WTC11 (cell line): ENCODE data around the gene MACF1. TPM values are rescaled to one million over a fixed set of nuclear protein-coding genes. Genes with fewer than 3 reads are reported as not detected.

Experiments
- ATAC-seq: fragments of 200-7000 bp; cut with Tn5 transposase; 2 replicates; pipeline ENCODE4 v1.10.0; 2021; ENCODE audit warnings: mild to moderate bottlenecking, moderate library complexity
- CTCF ChIA-PET: fragments of 300-600 bp; sonication (Branson Sonifier 250); formaldehyde crosslinking; loops from one replicate; lab custom pipeline; 2021; ENCODE audit warnings: antibody characterized with exemption; lab: Charles Lee
- POLR2A ChIA-PET: fragments of 350-600 bp; sonication (Branson Sonifier 250); formaldehyde crosslinking; loops from one replicate; lab custom pipeline; 2021; ENCODE audit warnings: antibody characterized with exemption; lab: Charles Lee
- DNase-seq: peaks from one replicate; pipeline ENCODE4 v3.0.0; 2021; ENCODE audit warnings: low spot score
- H3K27ac Mint-ChIP-seq: 2 replicates; pipeline ENCODE4 v1.8.0; 2021; ENCODE audit warnings: mixed read lengths
- H3K27me3 Mint-ChIP-seq: 2 replicates; pipeline ENCODE4 v1.8.0; 2021; ENCODE audit warnings: low read depth, mild to moderate bottlenecking, moderate library complexity, mixed read lengths
- H3K36me3 Mint-ChIP-seq: 2 replicates; pipeline ENCODE4 v1.8.0; 2021; ENCODE audit warnings: mixed read lengths
- H3K4me1 Mint-ChIP-seq: 2 replicates; pipeline ENCODE4 v1.8.0; 2022; ENCODE audit warnings: mixed read lengths
- H3K4me3 Mint-ChIP-seq: 2 replicates; pipeline ENCODE4 v1.8.0; 2021; ENCODE audit warnings: mild to moderate bottlenecking, moderate library complexity, mixed read lengths
- H3K9me3 Mint-ChIP-seq: 2 replicates; pipeline ENCODE4 v1.8.0; 2021; ENCODE audit warnings: mixed read lengths
- ATF1 ChIP-seq: sonication (generic); formaldehyde crosslinking; IDR thresholded peaks from 2 replicates; pipeline ENCODE4 v1.8.1; 2023; ENCODE audit warnings: mild to moderate bottlenecking, moderate library complexity, missing genetic modification reagents
- CREM ChIP-seq: sonication (generic); formaldehyde crosslinking; IDR thresholded peaks from 2 replicates; pipeline ENCODE4 v1.8.1; 2022; ENCODE audit warnings: mild to moderate bottlenecking, missing genetic modification reagents, moderate library complexity
- ELF4 ChIP-seq: sonication (generic); formaldehyde crosslinking; IDR thresholded peaks from 2 replicates; pipeline ENCODE4 v1.8.1; 2022; ENCODE audit warnings: low read depth, mild to moderate bottlenecking, moderate library complexity, missing genetic modification reagents
- ESRRA ChIP-seq: sonication (generic); formaldehyde crosslinking; IDR thresholded peaks from 2 replicates; pipeline ENCODE4 v1.8.1; 2022; ENCODE audit warnings: mild to moderate bottlenecking, missing genetic modification reagents, borderline replicate concordance
- FOXJ3 ChIP-seq: sonication (generic); formaldehyde crosslinking; IDR thresholded peaks from 2 replicates; pipeline ENCODE4 v1.9.0; 2021; ENCODE audit warnings: missing genetic modification reagents, mild to moderate bottlenecking, borderline replicate concordance
- GRHL2 ChIP-seq: fragments of 250-450 bp; sonication (Bioruptor Pico); IDR thresholded peaks from 2 replicates; pipeline ENCODE4 v1.8.0; 2022; ENCODE audit warnings: mild to moderate bottlenecking, moderate library complexity; ENCODE audit not compliant: insufficient replicate concordance, severe bottlenecking
- JUN ChIP-seq: sonication (generic); formaldehyde crosslinking; IDR thresholded peaks from 2 replicates; pipeline ENCODE4 v1.8.0; 2023; ENCODE audit warnings: mild to moderate bottlenecking, missing genetic modification reagents
- MXD4 ChIP-seq: fragments of 250-450 bp; sonication (Bioruptor Pico); IDR thresholded peaks from 2 replicates; pipeline ENCODE4 v1.8.0; 2021; ENCODE audit warnings: mild to moderate bottlenecking, moderate library complexity, borderline replicate concordance
- MYBL2 ChIP-seq: sonication (generic); formaldehyde crosslinking; IDR thresholded peaks from 2 replicates; pipeline ENCODE4 v1.8.1; 2023; ENCODE audit warnings: mild to moderate bottlenecking, moderate library complexity, missing genetic modification reagents
- NR1H2 ChIP-seq: sonication (generic); formaldehyde crosslinking; IDR thresholded peaks from 2 replicates; pipeline ENCODE4 v1.9.0; 2021; ENCODE audit warnings: mild to moderate bottlenecking, moderate library complexity, missing genetic modification reagents
- PRRX2 ChIP-seq: fragments of 250-450 bp; sonication (Bioruptor Pico); IDR thresholded peaks from 2 replicates; pipeline ENCODE4 v1.8.0; 2021; ENCODE audit warnings: mild to moderate bottlenecking
- RELA ChIP-seq: sonication (generic); formaldehyde crosslinking; IDR thresholded peaks from 2 replicates; pipeline ENCODE4 v1.8.1; 2022; ENCODE audit warnings: missing genetic modification reagents, mild to moderate bottlenecking, borderline replicate concordance
- SMAD3 ChIP-seq: sonication (generic); formaldehyde crosslinking; IDR thresholded peaks from 2 replicates; pipeline ENCODE4 v1.8.0; 2022; ENCODE audit warnings: missing genetic modification reagents, mild to moderate bottlenecking, borderline replicate concordance
- TEAD1 ChIP-seq: sonication (generic); formaldehyde crosslinking; IDR thresholded peaks from 2 replicates; pipeline ENCODE4 v1.8.0; 2022; ENCODE audit warnings: mild to moderate bottlenecking, missing genetic modification reagents
- TP53 ChIP-seq: sonication (generic); formaldehyde crosslinking; IDR thresholded peaks from 2 replicates; pipeline ENCODE4 v1.8.1; 2023; ENCODE audit warnings: mild to moderate bottlenecking, missing genetic modification reagents
- ZNF219 ChIP-seq: sonication (generic); formaldehyde crosslinking; IDR thresholded peaks from 2 replicates; pipeline ENCODE4 v1.8.0; 2023; ENCODE audit warnings: missing genetic modification reagents, mild to moderate bottlenecking, borderline replicate concordance
- ZNF232 ChIP-seq: sonication (generic); formaldehyde crosslinking; IDR thresholded peaks from 2 replicates; pipeline ENCODE4 v1.8.0; 2022; ENCODE audit warnings: mild to moderate bottlenecking, missing genetic modification reagents
- ZNF317 ChIP-seq: sonication (generic); formaldehyde crosslinking; IDR thresholded peaks from 2 replicates; pipeline ENCODE4 v1.8.1; 2023; ENCODE audit warnings: low read depth, mild to moderate bottlenecking, moderate library complexity, missing genetic modification reagents, borderline replicate concordance
- ZNF416 ChIP-seq: fragments of 250-450 bp; sonication (Bioruptor Pico); IDR thresholded peaks from 2 replicates; pipeline ENCODE4 v1.9.0; 2021; ENCODE audit warnings: mild to moderate bottlenecking, inconsistent platforms
- ZNF671 ChIP-seq: fragments of 250-450 bp; sonication (Bioruptor Pico); IDR thresholded peaks from 2 replicates; pipeline ENCODE4 v1.8.0; 2021; ENCODE audit warnings: mild to moderate bottlenecking
- total RNA-seq: library from RNA; stranded (reverse); gene quantifications from 3 replicates; pipeline ENCODE4 v1.2.3, GENCODE V29; 2021
- TF ChIP-seq, protein P1 (sequence below): fragments of 250-450 bp; sonication (Bioruptor Pico); IDR thresholded peaks from 2 replicates; pipeline ENCODE4 v1.9.0; 2021; ENCODE audit warnings: mild to moderate bottlenecking
- TF ChIP-seq, protein P2 (sequence below): fragments of 250-450 bp; sonication (Bioruptor Pico); conservative IDR thresholded peaks from 2 replicates; pipeline ENCODE4 v1.9.0; 2021; ENCODE audit warnings: mild to moderate bottlenecking
- TF ChIP-seq, protein P3 (sequence below): sonication (generic); formaldehyde crosslinking; IDR thresholded peaks from 2 replicates; pipeline ENCODE4 v1.8.1; 2022; ENCODE audit warnings: low read depth, mild to moderate bottlenecking, moderate library complexity, missing genetic modification reagents, borderline replicate concordance
- TF ChIP-seq, protein P4 (sequence below): fragments of 250-450 bp; sonication (Bioruptor Pico); IDR thresholded peaks from 2 replicates; pipeline ENCODE4 v1.9.0; 2021; ENCODE audit warnings: moderate library complexity, mild to moderate bottlenecking, inconsistent platforms, borderline replicate concordance
- TF ChIP-seq, protein P5 (sequence below): sonication (generic); formaldehyde crosslinking; IDR thresholded peaks from 2 replicates; pipeline ENCODE4 v1.8.0; 2023; ENCODE audit warnings: mild to moderate bottlenecking, missing genetic modification reagents
- TF ChIP-seq, protein P6 (sequence below): fragments of 250-450 bp; sonication (Bioruptor Pico); IDR thresholded peaks from 2 replicates; pipeline ENCODE4 v2.1.2; 2022; ENCODE audit warnings: mild to moderate bottlenecking, moderate library complexity

The MACF1 gene
- total RNA-seq, 1 experiment from 2014 or later: 327 TPM

DNA sequence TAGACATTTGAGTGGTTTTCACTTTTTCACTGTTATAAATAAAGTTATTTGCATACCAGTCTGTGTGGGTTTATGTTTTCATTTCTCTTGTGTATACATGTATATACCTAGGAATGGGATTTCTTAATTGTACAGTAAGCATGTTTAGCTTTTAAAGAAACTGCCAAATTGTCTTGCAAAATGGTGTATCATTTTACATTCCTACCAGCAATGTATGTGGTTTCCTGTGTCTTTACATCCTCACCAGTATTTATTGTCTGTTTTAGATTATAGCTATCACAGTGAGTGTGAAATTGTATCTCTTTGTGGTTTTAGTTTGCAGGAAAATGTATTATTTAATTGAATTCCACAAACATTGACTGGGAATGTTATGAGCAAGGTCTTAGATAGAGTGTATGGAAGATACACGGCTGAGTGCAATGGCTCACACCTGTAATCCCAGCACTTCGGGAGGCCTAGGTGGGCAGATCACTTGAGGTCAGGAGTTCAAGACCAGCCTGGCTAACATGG, 57.3 kb downstream of the MACF1 start:
- CTCF ChIA-PET: interaction anchor here (1.4 to 2.6 kb wide), 2 partner anchors 70 to 163 kb away, joined by 7 to 8 read pairs; no protein-coding TSS in a partner anchor
- H3K4me3 Mint-ChIP-seq: no peak overlapping the region
- no peak for TF ChIP-seq GRHL2
- no peak for TF ChIP-seq RELA (CRISPR knock-in tag)
- TF ChIP-seq, protein P1, sequence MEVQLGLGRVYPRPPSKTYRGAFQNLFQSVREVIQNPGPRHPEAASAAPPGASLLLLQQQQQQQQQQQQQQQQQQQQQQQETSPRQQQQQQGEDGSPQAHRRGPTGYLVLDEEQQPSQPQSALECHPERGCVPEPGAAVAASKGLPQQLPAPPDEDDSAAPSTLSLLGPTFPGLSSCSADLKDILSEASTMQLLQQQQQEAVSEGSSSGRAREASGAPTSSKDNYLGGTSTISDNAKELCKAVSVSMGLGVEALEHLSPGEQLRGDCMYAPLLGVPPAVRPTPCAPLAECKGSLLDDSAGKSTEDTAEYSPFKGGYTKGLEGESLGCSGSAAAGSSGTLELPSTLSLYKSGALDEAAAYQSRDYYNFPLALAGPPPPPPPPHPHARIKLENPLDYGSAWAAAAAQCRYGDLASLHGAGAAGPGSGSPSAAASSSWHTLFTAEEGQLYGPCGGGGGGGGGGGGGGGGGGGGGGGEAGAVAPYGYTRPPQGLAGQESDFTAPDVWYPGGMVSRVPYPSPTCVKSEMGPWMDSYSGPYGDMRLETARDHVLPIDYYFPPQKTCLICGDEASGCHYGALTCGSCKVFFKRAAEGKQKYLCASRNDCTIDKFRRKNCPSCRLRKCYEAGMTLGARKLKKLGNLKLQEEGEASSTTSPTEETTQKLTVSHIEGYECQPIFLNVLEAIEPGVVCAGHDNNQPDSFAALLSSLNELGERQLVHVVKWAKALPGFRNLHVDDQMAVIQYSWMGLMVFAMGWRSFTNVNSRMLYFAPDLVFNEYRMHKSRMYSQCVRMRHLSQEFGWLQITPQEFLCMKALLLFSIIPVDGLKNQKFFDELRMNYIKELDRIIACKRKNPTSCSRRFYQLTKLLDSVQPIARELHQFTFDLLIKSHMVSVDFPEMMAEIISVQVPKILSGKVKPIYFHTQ (CRISPR knock-in tag): no peak
- TF ChIP-seq TP53 (CRISPR knock-in tag): no peak
- no peak for TF ChIP-seq ZNF317 (CRISPR knock-in tag)
- TF ChIP-seq, protein P2, sequence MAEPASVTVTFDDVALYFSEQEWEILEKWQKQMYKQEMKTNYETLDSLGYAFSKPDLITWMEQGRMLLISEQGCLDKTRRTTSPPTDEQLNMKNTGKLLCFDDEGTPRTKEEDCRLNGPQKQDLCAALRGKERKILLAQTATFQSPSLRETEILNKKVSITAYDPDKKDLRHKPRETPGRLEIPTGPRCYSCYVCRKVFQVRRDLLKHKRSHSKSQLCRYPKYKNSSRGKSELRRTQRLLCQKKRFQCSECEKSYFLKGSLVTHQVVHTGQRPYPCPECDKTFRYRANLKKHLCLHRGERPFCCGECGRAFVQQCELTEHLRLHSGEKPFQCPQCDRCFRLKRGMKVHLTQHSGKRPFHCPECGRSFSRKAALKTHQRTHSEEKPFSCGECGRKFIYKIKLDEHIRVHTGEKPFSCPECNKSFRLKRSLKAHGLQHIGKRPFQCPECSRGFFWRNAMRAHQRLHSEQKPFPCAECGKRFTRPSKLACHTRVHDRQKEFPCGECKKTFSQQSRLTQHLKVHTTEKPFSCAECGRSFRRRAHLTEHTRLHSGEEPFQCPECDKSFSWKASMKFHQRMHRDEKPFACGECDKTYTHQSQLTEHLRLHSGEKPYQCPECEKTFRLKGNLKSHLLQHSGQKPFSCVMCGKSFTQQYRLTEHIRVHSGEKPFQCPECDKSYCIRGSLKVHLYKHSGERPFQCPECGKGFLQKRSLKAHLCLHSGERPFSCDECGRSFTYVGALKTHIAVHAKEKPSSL (CRISPR knock-in tag): no peak
- TF ChIP-seq NR1H2 (CRISPR knock-in tag): no peak
- TF ChIP-seq ELF4 (CRISPR knock-in tag): no peak
- TF ChIP-seq JUN: no peak
- TF ChIP-seq MXD4: no peak
- no peak for TF ChIP-seq PRRX2 (CRISPR knock-in tag)
- TF ChIP-seq ESRRA (CRISPR knock-in tag): no peak
- no peak for TF ChIP-seq FOXJ3 (CRISPR knock-in tag)
- no peak for TF ChIP-seq TEAD1 (CRISPR knock-in tag)
- no peak for TF ChIP-seq ZNF671
- TF ChIP-seq MYBL2: no peak
- no peak for TF ChIP-seq SMAD3 (CRISPR knock-in tag)
- TF ChIP-seq, protein P3, sequence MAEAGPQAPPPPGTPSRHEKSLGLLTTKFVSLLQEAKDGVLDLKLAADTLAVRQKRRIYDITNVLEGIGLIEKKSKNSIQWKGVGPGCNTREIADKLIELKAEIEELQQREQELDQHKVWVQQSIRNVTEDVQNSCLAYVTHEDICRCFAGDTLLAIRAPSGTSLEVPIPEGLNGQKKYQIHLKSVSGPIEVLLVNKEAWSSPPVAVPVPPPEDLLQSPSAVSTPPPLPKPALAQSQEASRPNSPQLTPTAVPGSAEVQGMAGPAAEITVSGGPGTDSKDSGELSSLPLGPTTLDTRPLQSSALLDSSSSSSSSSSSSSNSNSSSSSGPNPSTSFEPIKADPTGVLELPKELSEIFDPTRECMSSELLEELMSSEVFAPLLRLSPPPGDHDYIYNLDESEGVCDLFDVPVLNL (CRISPR knock-in tag): no peak
- TF ChIP-seq, protein P4, sequence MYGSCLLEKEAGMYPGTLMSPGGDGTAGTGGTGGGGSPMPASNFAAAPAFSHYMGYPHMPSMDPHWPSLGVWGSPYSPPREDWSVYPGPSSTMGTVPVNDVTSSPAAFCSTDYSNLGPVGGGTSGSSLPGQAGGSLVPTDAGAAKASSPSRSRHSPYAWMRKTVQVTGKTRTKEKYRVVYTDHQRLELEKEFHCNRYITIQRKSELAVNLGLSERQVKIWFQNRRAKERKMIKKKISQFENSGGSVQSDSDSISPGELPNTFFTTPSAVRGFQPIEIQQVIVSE (CRISPR knock-in tag): no peak
- TF ChIP-seq, all 79 proteins: peak for 0
- ATAC-seq: no peak
- H3K27ac Mint-ChIP-seq: no peak overlapping the region
- POLR2A ChIA-PET: no interaction called here
- no peak for DNase-seq
- H3K4me1 Mint-ChIP-seq: peaks cover 34% of the 10 kb centered on the region
- no peaks in the 10 kb centered on the region for H3K9me3 Mint-ChIP-seq
- H3K36me3 Mint-ChIP-seq: peaks cover 3% of the 10 kb centered on the region
- no peaks in the 10 kb centered on the region for H3K27me3 Mint-ChIP-seq

DNA sequence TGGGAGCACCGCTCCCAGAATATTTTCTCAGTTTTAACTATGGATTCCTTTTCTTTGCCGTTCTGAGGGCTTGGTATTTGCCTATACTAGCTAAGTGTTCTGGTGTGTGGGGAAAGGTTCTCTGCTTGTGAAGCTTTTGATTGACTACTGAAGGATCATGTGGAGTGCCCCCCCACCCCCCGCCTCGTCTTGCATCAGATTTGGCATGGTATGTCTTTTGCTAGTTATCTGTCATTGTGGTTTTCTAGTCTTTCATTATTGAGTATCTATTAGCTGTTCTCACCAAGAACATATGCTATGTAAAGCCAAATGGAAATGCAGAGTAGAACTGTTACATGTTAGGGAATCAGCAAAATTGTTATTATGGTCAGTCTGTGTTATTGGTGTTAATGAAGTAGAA, 58.3 kb downstream of the MACF1 start:
- DNase-seq: no peak
- Mint-ChIP-seq H3K27me3 (no peaks in the 10 kb centered on the region), H3K36me3 (peaks cover 3% of the 10 kb centered on the region), H3K4me3 (no peak overlapping the region), H3K27ac (peak overlapping the region; percentile 92), H3K4me1 (peaks cover 40% of the 10 kb centered on the region), H3K9me3 (no peaks in the 10 kb centered on the region)
- CTCF ChIA-PET: interaction anchor here (0.6 to 2.6 kb wide), 4 partner anchors 11 to 164 kb away, joined by 3 to 8 read pairs (median 6); no protein-coding TSS in a partner anchor
- POLR2A ChIA-PET: interaction anchor here (0.6 to 0.7 kb wide), 2 partner anchors 45 to 131 kb away, joined by 3 to 4 read pairs; no protein-coding TSS in a partner anchor
- no peak for ATAC-seq
- no peak for TF ChIP-seq ZNF416 (CRISPR knock-in tag)
- TF ChIP-seq CREM: no peak
- TF ChIP-seq MYBL2: no peak
- TF ChIP-seq ZNF219 (CRISPR knock-in tag): no peak
- TF ChIP-seq, protein P5, sequence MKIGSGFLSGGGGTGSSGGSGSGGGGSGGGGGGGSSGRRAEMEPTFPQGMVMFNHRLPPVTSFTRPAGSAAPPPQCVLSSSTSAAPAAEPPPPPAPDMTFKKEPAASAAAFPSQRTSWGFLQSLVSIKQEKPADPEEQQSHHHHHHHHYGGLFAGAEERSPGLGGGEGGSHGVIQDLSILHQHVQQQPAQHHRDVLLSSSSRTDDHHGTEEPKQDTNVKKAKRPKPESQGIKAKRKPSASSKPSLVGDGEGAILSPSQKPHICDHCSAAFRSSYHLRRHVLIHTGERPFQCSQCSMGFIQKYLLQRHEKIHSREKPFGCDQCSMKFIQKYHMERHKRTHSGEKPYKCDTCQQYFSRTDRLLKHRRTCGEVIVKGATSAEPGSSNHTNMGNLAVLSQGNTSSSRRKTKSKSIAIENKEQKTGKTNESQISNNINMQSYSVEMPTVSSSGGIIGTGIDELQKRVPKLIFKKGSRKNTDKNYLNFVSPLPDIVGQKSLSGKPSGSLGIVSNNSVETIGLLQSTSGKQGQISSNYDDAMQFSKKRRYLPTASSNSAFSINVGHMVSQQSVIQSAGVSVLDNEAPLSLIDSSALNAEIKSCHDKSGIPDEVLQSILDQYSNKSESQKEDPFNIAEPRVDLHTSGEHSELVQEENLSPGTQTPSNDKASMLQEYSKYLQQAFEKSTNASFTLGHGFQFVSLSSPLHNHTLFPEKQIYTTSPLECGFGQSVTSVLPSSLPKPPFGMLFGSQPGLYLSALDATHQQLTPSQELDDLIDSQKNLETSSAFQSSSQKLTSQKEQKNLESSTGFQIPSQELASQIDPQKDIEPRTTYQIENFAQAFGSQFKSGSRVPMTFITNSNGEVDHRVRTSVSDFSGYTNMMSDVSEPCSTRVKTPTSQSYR (CRISPR knock-in tag): no peak
- TF ChIP-seq ATF1 (CRISPR knock-in tag): no peak
- TF ChIP-seq, protein P6, sequence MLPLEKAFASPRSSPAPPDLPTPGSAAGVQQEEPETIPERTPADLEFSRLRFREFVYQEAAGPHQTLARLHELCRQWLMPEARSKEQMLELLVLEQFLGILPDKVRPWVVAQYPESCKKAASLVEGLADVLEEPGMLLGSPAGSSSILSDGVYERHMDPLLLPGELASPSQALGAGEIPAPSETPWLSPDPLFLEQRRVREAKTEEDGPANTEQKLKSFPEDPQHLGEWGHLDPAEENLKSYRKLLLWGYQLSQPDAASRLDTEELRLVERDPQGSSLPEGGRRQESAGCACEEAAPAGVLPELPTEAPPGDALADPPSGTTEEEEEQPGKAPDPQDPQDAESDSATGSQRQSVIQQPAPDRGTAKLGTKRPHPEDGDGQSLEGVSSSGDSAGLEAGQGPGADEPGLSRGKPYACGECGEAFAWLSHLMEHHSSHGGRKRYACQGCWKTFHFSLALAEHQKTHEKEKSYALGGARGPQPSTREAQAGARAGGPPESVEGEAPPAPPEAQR (CRISPR knock-in tag): no peak
- no peak for TF ChIP-seq ZNF232
